GM10248 (cell line): ENCODE data around the gene LYPD4.
A peak's percentile ranks its signal among the peaks of the same experiment; 100 is the strongest.

Experiments
- CTCF ChIA-PET: fragments of 300-600 bp; sonication (Branson Sonifier 250); formaldehyde crosslinking; extraction: SDS; loops from one replicate; lab custom pipeline; 2021; ENCODE audit warnings: antibody characterized with exemption; lab: Yijun Ruan, JAX
- POLR2A ChIA-PET: fragments of 350-650 bp; sonication (Branson Sonifier 250); formaldehyde crosslinking; extraction: SDS; loops from one replicate; lab custom pipeline; 2020; ENCODE audit warnings: antibody characterized with exemption; lab: Yijun Ruan, JAX
- DNase-seq: peaks from one replicate; pipeline ENCODE4 v3.0.0; 2012; ENCODE audit errors: extremely low spot score
- TF ChIP-seq, protein P1 (sequence below): IDR thresholded peaks from 2 replicates; pipeline ENCODE4 v1.5.1; 2012; ENCODE audit warnings: mild to moderate bottlenecking, low read depth; ENCODE audit errors: extremely low read depth, missing control alignments, control extremely low read depth

The LYPD4 gene

DNA sequence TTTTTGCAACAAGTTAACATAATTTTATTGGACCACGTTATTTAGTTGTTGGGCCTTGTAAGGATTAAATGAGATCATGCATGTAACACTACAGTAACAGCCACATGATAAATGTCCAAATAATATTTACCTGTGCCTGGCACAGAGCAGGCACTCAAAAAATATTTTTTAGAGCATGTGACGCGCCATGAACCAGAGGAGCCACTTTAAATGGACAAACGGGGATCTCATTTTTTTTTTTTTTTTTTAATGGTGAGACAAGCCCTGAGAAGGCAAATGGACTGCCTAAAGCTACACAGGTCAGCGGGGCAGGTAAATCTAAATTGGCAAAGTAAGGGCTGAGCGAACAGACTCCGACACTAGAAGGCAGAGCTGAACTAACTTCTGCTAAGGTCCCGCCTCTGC, 14.7 kb upstream of the LYPD4 start:
- CTCF ChIA-PET = interaction anchor here (1.1 to 3.7 kb wide), 16 partner anchors 9 to 296 kb away, joined by 3 to 31 read pairs (median 4); no protein-coding TSS in a partner anchor
- TF ChIP-seq, protein P1, sequence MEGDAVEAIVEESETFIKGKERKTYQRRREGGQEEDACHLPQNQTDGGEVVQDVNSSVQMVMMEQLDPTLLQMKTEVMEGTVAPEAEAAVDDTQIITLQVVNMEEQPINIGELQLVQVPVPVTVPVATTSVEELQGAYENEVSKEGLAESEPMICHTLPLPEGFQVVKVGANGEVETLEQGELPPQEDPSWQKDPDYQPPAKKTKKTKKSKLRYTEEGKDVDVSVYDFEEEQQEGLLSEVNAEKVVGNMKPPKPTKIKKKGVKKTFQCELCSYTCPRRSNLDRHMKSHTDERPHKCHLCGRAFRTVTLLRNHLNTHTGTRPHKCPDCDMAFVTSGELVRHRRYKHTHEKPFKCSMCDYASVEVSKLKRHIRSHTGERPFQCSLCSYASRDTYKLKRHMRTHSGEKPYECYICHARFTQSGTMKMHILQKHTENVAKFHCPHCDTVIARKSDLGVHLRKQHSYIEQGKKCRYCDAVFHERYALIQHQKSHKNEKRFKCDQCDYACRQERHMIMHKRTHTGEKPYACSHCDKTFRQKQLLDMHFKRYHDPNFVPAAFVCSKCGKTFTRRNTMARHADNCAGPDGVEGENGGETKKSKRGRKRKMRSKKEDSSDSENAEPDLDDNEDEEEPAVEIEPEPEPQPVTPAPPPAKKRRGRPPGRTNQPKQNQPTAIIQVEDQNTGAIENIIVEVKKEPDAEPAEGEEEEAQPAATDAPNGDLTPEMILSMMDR = peak; percentile 25
- DNase-seq = no peak
- POLR2A ChIA-PET = interaction anchor here (0.6 to 2.5 kb wide), 8 partner anchors 10 to 1104 kb away, joined by 3 to 31 read pairs (median 4); partner anchors contain the start of gene RABAC1

- CTCF ChIA-PET = interaction anchor here (1.0 to 1.4 kb wide), 3 partner anchors 9 to 103 kb away, joined by 3 read pairs; no protein-coding TSS in a partner anchor
Observed at GRCh38 chr19:41853768-41854167, 9.3 kb upstream of the LYPD4 start.

GRCh38 chr19:41853344-41853743, 8.9 kb upstream of the LYPD4 start:
- no peak for DNase-seq
- TF ChIP-seq, protein P1 = no peak
- ChIA-PET POLR2A (no interaction called here), CTCF (interaction anchor here (1.0 to 1.4 kb wide), 2 partner anchors 9 to 68 kb away, joined by 3 read pairs; no protein-coding TSS in a partner anchor)

More at GRCh38 chr19:41853768-41854167, 9.3 kb upstream of the LYPD4 start:
- TF ChIP-seq, protein P1 = no peak
- POLR2A ChIA-PET = no interaction called here
- no peak for DNase-seq

DNA sequence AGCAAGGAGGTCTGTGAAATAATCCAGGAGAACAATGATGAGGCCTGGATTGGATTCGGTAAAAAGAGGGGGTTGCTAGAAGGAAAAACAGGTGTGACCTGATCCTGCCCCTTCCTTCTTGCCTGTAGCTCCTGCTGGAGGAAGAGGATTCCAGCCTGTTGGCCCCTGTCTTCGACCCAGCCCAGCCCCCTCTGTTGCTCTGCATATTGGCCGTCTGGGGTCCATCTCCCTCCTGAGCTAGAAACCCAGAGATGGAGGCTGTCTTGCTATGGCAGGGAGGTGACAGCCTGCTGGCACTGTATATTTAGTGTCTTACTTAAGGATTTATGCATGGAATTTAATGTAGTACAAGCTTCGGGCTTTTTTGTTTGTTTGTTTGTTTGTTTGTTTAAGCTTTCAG, 7.0 kb upstream of the LYPD4 start:
- ChIA-PET POLR2A (no interaction called here), CTCF (interaction anchor here (1.2 to 3.9 kb wide), 3 partner anchors 14 to 57 kb away, joined by 3 to 21 read pairs (median 8); no protein-coding TSS in a partner anchor)
- DNase-seq = no peak
- TF ChIP-seq, protein P1 = no peak

DNA sequence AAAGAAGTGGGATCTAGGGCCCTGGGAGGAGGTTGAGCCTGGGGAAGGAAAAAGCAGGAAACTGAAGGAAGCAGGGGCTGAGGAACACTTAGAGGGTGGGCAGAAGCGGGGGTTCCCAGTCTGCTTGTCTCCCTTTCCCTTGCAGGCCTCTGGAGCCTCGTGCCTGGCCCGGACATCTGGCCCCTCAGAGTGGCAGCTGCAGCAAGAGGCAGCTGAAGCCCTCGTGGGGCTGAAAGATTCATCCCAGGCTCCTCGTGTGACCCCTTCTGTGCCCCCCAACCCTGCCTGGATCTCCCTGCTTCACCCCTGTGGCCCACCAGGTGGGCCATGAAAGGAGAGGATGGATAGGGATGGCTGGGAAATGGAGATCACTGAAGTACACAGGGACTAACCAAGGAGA, 5.9 kb upstream of the LYPD4 start:
- CTCF ChIA-PET = interaction anchor here (0.7 to 3.9 kb wide), 5 partner anchors 9 to 185 kb away, joined by 3 to 21 read pairs (median 8); partner anchors contain the start of gene RPS19
- POLR2A ChIA-PET = interaction anchor here (0.7 kb wide), 1 partner anchor 556 kb away, joined by 4 read pairs; no protein-coding TSS in a partner anchor
- TF ChIP-seq, protein P1 = no peak
- no peak for DNase-seq

DNA sequence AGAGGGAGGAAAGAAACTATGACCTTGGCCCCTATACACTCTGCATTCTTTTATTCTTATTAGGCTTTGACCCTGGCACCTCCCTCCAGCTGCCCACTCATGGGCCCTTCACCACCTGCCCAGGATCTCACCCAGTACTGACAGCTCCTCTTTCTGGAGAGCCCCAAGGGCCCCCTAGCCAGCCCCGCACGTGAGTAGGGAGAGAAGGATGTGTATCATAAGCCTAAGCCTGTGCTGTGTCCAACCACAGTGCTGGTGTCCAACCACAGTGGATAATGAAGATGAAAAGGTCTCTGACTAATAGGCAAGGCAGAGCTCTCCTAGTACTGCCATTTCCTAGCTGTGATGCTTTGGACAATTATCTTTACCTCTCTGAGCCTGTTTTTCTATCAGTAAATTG, 4.6 kb upstream of the LYPD4 start:
- DNase-seq = no peak
- POLR2A ChIA-PET = no interaction called here
- CTCF ChIA-PET = interaction anchor here (0.9 to 3.9 kb wide), 5 partner anchors 10 to 186 kb away, joined by 3 to 21 read pairs (median 5); partner anchors contain the start of gene RPS19
- TF ChIP-seq, protein P1 = no peak
